HepG2 (cell line): Measurements from ENCODE around the gene PRKCE. TPM values are rescaled to one million over a fixed set of nuclear protein-coding genes. Genes with fewer than 3 reads are reported as not detected.

Source experiments
- ATAC-seq: fragments of 200-7000 bp; cut with Tn5 transposase; 3 replicates; pipeline ENCODE4 v1.9.1; 2020; ENCODE audit warnings: mild to moderate bottlenecking, moderate library complexity
- BruUV-seq: library from RNA; stranded (reverse); fragments of 400-500 nt; replicated peaks from 2 replicates; lab custom pipeline; 2021; lab: Mats Ljungman, UMichigan
- CTCF ChIA-PET: fragments of 300-600 bp; formaldehyde crosslinking; extraction: SDS; loops from one replicate; lab custom pipeline; 2021; ENCODE audit warnings: low total read pairs, inconsistent platforms, low intra/inter-chr PET ratio; lab: Yijun Ruan, JAX
- POLR2A ChIA-PET: fragments of 350-600 bp; sonication (Branson Sonifier 250); formaldehyde crosslinking; loops from one replicate; lab custom pipeline; 2020; ENCODE audit warnings: antibody characterized with exemption, inconsistent platforms; lab: Yijun Ruan, JAX
- DNase-seq: peaks from one replicate; pipeline ENCODE4 v3.0.0-alpha.2; 2015; ENCODE audit warnings: low spot score
- FAIRE-seq: peaks from 3 replicates; lab custom pipeline; 2011; peaks lifted over from hg19 to GRCh38; lab: Jason Lieb, UNC
- H2AFZ ChIP-seq: one replicate; pipeline ENCODE4 v1.6.1; 2011; ENCODE audit warnings: low read length, inconsistent platforms
- H3K27ac ChIP-seq: fragments of 300-600 bp; 3 replicates; pipeline ENCODE4 v1.8.0; 2011; ENCODE audit warnings: mixed run types, mild to moderate bottlenecking, mixed read lengths, low read length, inconsistent platforms; ENCODE audit not compliant: insufficient read depth; ENCODE audit errors: extremely low read length
- H3K27me3 ChIP-seq, 2 experiments: fragments of 200-600 bp in 1 of 2; 2 replicates in 1 of 2; 3 replicates in 1 of 2; pipeline versions ENCODE4 v1.6.0 to v1.8.0; 2011; ENCODE audit warnings: low read length in 2 of 2, mild to moderate bottlenecking in 2 of 2, moderate library complexity in 2 of 2, inconsistent platforms in 1 of 2; ENCODE audit not compliant: insufficient read depth in 2 of 2, control insufficient read depth in 1 of 2
- H3K36me3 ChIP-seq, 2 experiments: fragments of 200-600 bp in 1 of 2; replicated peaks in 1 of 2; 2 replicates in 1 of 2; 3 replicates in 1 of 2; pipeline versions ENCODE4 v1.5.1 to v1.8.0; 2011; ENCODE audit warnings: low read length in 2 of 2, inconsistent platforms in 1 of 2; ENCODE audit not compliant: insufficient read depth in 2 of 2, control insufficient read depth in 1 of 2
- H3K4me1 ChIP-seq: 2 replicates; pipeline ENCODE4 v1.5.1; 2012; ENCODE audit warnings: low read length, inconsistent platforms; ENCODE audit not compliant: insufficient read depth
- H3K4me2 ChIP-seq: 2 replicates; pipeline ENCODE4 v1.6.0; 2011; ENCODE audit warnings: low read depth, low read length, inconsistent platforms
- H3K4me3 ChIP-seq, 3 experiments: fragments of 200-600 bp in 1 of 3; sonication (generic), shearing (Covaris generic) in 1 of 3; replicated peaks in 1 of 3; 2 replicates each; pipeline ENCODE4 v1.5.1; 2011 to 2016; ENCODE audit warnings: low read length in 3 of 3, inconsistent platforms in 2 of 3, low read depth in 2 of 3, mild to moderate bottlenecking in 2 of 3, control low read depth in 1 of 3, mixed read lengths in 1 of 3; ENCODE audit not compliant: insufficient read depth in 1 of 3
- H3K79me2 ChIP-seq: one replicate; pipeline ENCODE4 v1.6.1; 2011; ENCODE audit warnings: low read length, inconsistent platforms; ENCODE audit not compliant: insufficient read depth
- H3K9ac ChIP-seq: 2 replicates; pipeline ENCODE4 v1.6.0; 2011; ENCODE audit warnings: mild to moderate bottlenecking, low read depth, low read length, inconsistent platforms; ENCODE audit not compliant: insufficient read depth
- H3K9me3 ChIP-seq: 2 replicates; pipeline ENCODE4 v1.5.1; 2012; ENCODE audit warnings: mild to moderate bottlenecking, low read length
- H4K20me1 ChIP-seq: 2 replicates; pipeline ENCODE4 v1.6.0; 2011; ENCODE audit warnings: inconsistent platforms, mild to moderate bottlenecking, low read length, moderate library complexity; ENCODE audit not compliant: insufficient read depth
- SOX13 ChIP-seq, 3 experiments: fragments of 450-650 bp in 1 of 3; sonication (generic) in 1 of 3; formaldehyde crosslinking in 1 of 3; IDR thresholded peaks in 2 of 3; conservative IDR thresholded peaks in 1 of 3; 2 replicates each; pipeline versions ENCODE4 v1.5.0 to v1.6.1; 2016 to 2020; ENCODE audit warnings: antibody characterized with exemption in 1 of 3, mild to moderate bottlenecking in 1 of 3, missing compliant biosample characterization in 1 of 3, missing genetic modification reagents in 1 of 3, moderate library complexity in 1 of 3
- STAG1 ChIP-seq: sonication (generic); formaldehyde crosslinking; IDR thresholded peaks from 2 replicates; pipeline ENCODE4 v1.4.0; 2020; ENCODE audit warnings: missing genetic modification reagents
- ZFYVE20 ChIP-seq: sonication (generic); formaldehyde crosslinking; IDR thresholded peaks from 2 replicates; pipeline ENCODE4 v1.8.0; 2023; ENCODE audit warnings: low read depth, mild to moderate bottlenecking, moderate library complexity, missing genetic modification reagents, borderline replicate concordance
- ZNF12 ChIP-seq: sonication (generic); formaldehyde crosslinking; IDR thresholded peaks from 2 replicates; pipeline ENCODE4 v1.5.0; 2020; ENCODE audit warnings: missing genetic modification reagents
- ZNF3 ChIP-seq: IDR thresholded peaks from 2 replicates; pipeline ENCODE4 v1.7.0; 2017; ENCODE audit warnings: inconsistent platforms
- ZNF33B ChIP-seq: sonication (generic); formaldehyde crosslinking; IDR thresholded peaks from 2 replicates; pipeline ENCODE4 v1.5.1; 2020; ENCODE audit warnings: mild to moderate bottlenecking, missing genetic modification reagents
- ZNF407 ChIP-seq: sonication (generic); formaldehyde crosslinking; IDR thresholded peaks from one replicate; pipeline ENCODE4 v1.5.1; 2020; ENCODE audit warnings: mild to moderate bottlenecking, missing genetic modification reagents; ENCODE audit errors: not compliant biosample characterization
- ZNF430 ChIP-seq: sonication (generic); formaldehyde crosslinking; IDR thresholded peaks from 2 replicates; pipeline ENCODE4 v1.9.0; 2021; ENCODE audit warnings: mild to moderate bottlenecking, missing genetic modification reagents
- ZNF510 ChIP-seq: sonication (generic); formaldehyde crosslinking; IDR thresholded peaks from 2 replicates; pipeline ENCODE4 v1.4.0; 2020; ENCODE audit warnings: low read depth, mild to moderate bottlenecking, missing genetic modification reagents
- ZSCAN22 ChIP-seq: sonication (generic); formaldehyde crosslinking; IDR thresholded peaks from 2 replicates; pipeline ENCODE4 v1.4.0; 2020; ENCODE audit warnings: mild to moderate bottlenecking, missing genetic modification reagents
- WGBS: methylation state at CpG from one replicate; pipeline ENCODE4 v1.1.6; 2017; ENCODE audit warnings: low lambda C conversion rate; 5-methylcytosine and 5-hydroxymethylcytosine counted together
- in situ Hi-C: cut with HindIII; loops from 2 replicates; pipeline ENCODE4 v1.10.0; 2017; ENCODE audit warnings: low pct_unique_long_range_greater_than_20kb; ENCODE audit not compliant: extremely low pct_ligation_motif_present
- intact Hi-C: fragments of 100-400 bp; cut with micrococcal nuclease; formaldehyde crosslinking; loops from one replicate; pipeline ENCODE4 v1.10.0; 2022; ENCODE audit not compliant: unreplicated experiment
- polyA plus RNA-seq, 8 experiments: library from polyadenylated mRNA; depleted of rRNA in 3 of 8; stranded (reverse) in 7 of 8; unstranded in 1 of 8; fragments of >200 nt; fragmentation: Illumina TruSeq in 4 of 8; extraction: Trizol in 4 of 8; gene quantifications; 2 replicates each; pipeline versions ENCODE4 v1.2.1 to v1.2.3, GENCODE V29; 2011 to 2016; ENCODE audit warnings: low read depth in 4 of 8, missing spikeins in 1 of 8, mixed read lengths in 1 of 8; ENCODE audit not compliant: insufficient read depth in 1 of 8
- total RNA-seq, 5 experiments: library from RNA; depleted of rRNA; stranded (reverse); fragments of >200 nt; fragmentation: Illumina TruSeq; extraction: Trizol; gene quantifications; 2 replicates each; pipeline ENCODE4 v1.2.3, GENCODE V29; 2016; ENCODE audit warnings: low read depth in 1 of 5

The PRKCE gene
- total and polyA plus RNA-seq, 2 of the 13 experiments (the other 11 are each of a cell fraction or from before 2014, with no cell fraction given), result 1.0 to 3.9 TPM

GRCh38 chr2:45732436-45732835, 81.0 kb downstream of the PRKCE start (continued):
- TF ChIP-seq ZNF407 (CRISPR knock-in tag) (no peak), ZNF510 (CRISPR knock-in tag) (no peak)

DNA sequence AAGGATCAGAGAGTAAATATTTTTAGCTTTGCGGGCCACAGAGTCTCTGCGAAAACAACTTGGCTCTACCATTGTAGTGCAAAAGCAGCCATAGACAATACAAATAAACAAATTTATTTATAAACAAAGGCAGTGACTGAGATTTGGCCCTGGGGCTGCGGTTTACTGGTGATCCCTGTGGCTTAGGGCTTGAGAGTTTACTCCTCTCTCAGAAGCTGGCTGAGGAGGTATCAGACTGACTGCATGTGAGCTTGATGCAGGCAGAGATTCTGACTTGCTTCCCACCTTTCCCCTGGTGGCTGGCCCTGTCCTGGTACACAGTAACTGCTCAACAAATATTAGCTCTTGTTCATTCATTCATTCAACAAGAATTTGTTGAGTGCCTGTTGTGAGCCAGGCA, 81.5 kb downstream of the PRKCE start:
- in situ Hi-C loops, result no loop called here
- no peak overlapping the region for H3K4me3 ChIP-seq
- FAIRE-seq, result no peak

More for the DNA sequence above, 81.5 kb downstream of the PRKCE start:
- H3K9me3 ChIP-seq, result no peaks in the 10 kb centered on the region
- TF ChIP-seq ZNF430 (CRISPR knock-in tag) (no peak), ZNF33B (CRISPR knock-in tag) (no peak), ZFYVE20 (CRISPR knock-in tag) (no peak), ZSCAN22 (CRISPR knock-in tag) (no peak), ZNF12 (CRISPR knock-in tag) (no peak), SOX13 (IDR thresholded peaks at IDR 0.05) (no peak), SOX13 (CRISPR knock-in tag; conservative IDR thresholded peaks at IDR 0.05 in 1 of 2, IDR thresholded peaks at IDR 0.05 in 1 of 2) (no peak), ZNF3 (0 out of 2 replicates have a peak, but pooled peaks have one; percentile 31), STAG1 (CRISPR knock-in tag) (no peak)
- DNase-seq (no peak), ATAC-seq (no peak)
- no peaks in the 10 kb centered on the region for H4K20me1 ChIP-seq
- H3K36me3 ChIP-seq, result no peaks in the 10 kb centered on the region
- H3K4me1 ChIP-seq, result no peaks in the 10 kb centered on the region
- intact Hi-C loops, result no loop called here
- BruUV-seq, result no TSS peak
- H3K27me3 ChIP-seq, result no peaks in the 10 kb centered on the region
- no peak overlapping the region for H3K9ac ChIP-seq
- no peak overlapping the region for H3K27ac ChIP-seq
- no peaks in the 10 kb centered on the region for H3K79me2 ChIP-seq
- no peak overlapping the region for H3K4me2 ChIP-seq
- POLR2A ChIA-PET, result no interaction called here
- H2AFZ ChIP-seq, result no peak overlapping the region
- CTCF ChIA-PET, result no interaction called here
- 76% methylated on average over 3 of the region's 3 CpGs for WGBS
